GM21526 (cell line): ENCODE data around the gene BAIAP2.

Experiments used
- ATAC-seq: cut with Tn5 transposase; IDR thresholded peaks from one replicate; pipeline ENCODE4 v1.9.1; 2021; ENCODE audit warnings: moderate library complexity; ENCODE audit not compliant: unreplicated experiment, low FRiP score

Gene BAIAP2

GRCh38 chr17:81120149-81120484, 85.2 kb downstream of the BAIAP2 start:
- ATAC-seq = no peak

GRCh38 chr17:81120695-81121621, 86.0 kb downstream of the BAIAP2 start:
- ATAC-seq = no peak

- no peak for ATAC-seq
Observed at GRCh38 chr17:81121841-81122733, 87.1 kb downstream of the BAIAP2 start.

GRCh38 chr17:81123052-81124048, 88.4 kb downstream of the BAIAP2 start:
- no peak for ATAC-seq

- ATAC-seq = no peak
Observed at GRCh38 chr17:81124377-81124776, 89.4 kb downstream of the BAIAP2 start.

- no peak for ATAC-seq
Observed at GRCh38 chr17:81125573-81126081, 90.7 kb downstream of the BAIAP2 start.

GRCh38 chr17:81126281-81127132, 91.6 kb downstream of the BAIAP2 start:
- ATAC-seq = no peak

- ATAC-seq = no peak
Observed at GRCh38 chr17:81127133-81127455, 92.1 kb downstream of the BAIAP2 start.

GRCh38 chr17:81127526-81128177, 92.7 kb downstream of the BAIAP2 start:
- no peak for ATAC-seq

- no peak for ATAC-seq
Observed at GRCh38 chr17:81128338-81128737, 93.4 kb downstream of the BAIAP2 start.

- no peak for ATAC-seq
Observed at GRCh38 chr17:81128774-81129173, 93.8 kb downstream of the BAIAP2 start.

- ATAC-seq = no peak
Observed at GRCh38 chr17:81129289-81129688, 94.3 kb downstream of the BAIAP2 start.

GRCh38 chr17:81129711-81130367, 94.9 kb downstream of the BAIAP2 start:
- no peak for ATAC-seq

- no peak for ATAC-seq
Observed at GRCh38 chr17:81130385-81131361, 95.7 kb downstream of the BAIAP2 start.

- ATAC-seq = no peak
Observed at GRCh38 chr17:81131486-81132196, 96.7 kb downstream of the BAIAP2 start.

- ATAC-seq = no peak
Observed at GRCh38 chr17:81132197-81132540, 97.2 kb downstream of the BAIAP2 start.
